ENCODE data around the gene TBCK.
"Not testable (repeated sequence)": the region's sequence is repeated elsewhere in the genome, so short reads cannot be mapped to it uniquely, and the experiment has no call there.

TBCK gene

DNA sequence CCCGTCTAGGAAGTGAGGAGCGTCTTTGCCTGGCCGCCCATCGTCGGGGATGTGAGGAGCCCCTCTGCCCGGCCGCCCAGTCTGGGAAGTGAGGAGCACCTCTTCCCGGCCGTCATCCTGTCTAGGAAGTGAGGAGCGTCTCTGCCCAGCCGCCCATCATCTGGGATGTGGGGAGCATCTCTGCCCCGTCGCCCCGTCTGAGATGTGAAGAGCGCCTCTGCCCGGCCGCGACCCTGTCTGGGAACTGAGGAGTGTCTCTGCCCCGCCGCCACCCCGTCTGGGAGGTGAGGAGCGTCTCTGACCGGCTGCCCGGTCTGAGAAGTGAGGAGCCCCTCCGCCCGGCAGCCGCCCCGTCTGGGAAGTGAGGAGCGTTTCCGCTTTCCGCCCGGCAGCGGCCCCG is 5.2 kb upstream of the TBCK start:
- DNase-seq (ENCODE audit: low spot score): not testable (repeated sequence)

DNA sequence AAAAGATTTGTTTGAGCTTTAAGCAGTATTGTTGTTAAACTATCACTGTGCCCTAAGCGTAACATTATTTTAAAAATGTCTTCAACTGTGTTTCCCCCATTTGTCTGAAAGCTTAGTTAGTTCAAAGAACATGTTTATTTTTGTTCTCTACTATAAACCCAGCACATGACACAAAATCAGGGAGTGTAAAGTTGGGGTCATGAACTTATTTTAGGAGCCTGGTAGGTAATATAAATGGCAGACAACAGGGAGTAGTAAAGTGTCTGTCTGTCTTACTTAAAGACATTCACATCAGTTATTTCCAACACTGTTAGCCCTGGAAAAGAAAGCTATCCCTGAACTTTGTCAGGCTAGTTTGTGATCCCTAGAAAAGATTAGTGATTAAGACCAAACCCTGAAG is 4.2 kb upstream of the TBCK start:
- no peak for DNase-seq (ENCODE audit: low spot score)

DNA sequence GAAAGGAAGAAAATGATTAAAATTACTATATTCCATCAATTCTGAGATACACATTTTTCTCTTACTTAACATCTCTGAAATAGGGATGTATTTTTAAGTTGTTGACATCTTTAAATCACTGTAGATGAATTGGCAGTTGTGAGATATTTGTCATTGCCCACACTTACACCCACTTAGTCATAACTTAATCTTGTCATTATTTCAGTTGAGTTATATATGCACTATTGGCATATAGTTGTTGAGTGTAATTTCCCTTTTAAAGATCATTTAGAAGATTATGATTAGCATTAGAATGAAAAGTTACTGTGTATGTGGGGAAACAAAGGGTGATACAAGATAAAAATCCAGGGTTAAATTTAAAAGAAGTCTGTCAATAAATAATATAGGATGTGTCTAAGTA is 2.5 kb upstream of the TBCK start:
- no peak for DNase-seq (ENCODE audit: low spot score)

DNA sequence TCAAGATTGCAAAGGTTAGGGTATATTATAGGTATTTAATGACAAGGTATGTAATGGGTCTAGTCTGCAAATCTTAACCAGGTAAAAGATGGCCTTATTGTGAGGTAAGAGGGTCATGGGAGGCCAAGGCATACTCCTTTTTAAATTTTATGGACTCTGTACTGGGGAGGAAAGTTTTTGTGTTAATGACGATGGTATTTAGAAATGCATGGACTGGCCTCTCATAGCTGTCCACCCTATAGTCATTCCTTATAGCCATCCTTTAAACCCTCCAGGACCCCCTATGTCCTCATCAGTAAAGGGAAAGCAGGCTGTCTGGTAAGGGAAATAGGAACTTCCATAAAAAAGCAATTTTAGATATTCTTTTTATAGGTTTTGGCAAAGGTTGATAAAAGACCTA is 1.8 kb upstream of the TBCK start:
- DNase-seq (ENCODE audit: low spot score): no peak

DNA sequence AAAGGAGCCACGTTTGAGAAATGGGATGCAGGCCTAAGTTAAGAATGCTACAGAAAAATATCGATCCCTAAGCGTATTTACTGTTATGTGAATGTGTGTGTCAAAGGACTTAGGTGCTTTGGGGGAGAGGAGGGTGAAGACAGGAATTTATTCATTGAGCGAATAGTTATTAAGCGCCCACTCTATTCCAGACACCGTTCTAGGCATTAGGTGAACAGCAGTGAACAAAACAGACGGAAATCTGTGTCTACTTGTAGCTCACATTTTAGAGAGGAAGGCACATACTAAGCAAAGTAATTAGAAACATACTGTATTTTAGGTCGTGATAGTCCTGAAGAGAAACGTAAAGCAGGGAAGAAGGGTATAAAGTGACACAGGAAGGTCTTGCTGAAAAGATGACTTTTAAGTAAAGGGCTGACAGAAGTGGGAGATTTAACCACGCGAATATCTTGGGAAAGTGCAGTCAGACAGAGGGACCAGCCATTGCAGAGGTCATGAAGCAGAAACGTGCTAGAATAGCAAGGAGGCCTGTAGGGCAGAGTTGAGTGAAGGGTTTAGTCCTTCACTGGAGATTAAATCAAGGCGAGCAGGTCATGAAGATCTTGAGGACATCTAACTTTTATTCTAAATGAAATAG is 882 bp upstream of the TBCK start:
- DNase-seq (ENCODE audit: low spot score): peak; percentile 1

DNA sequence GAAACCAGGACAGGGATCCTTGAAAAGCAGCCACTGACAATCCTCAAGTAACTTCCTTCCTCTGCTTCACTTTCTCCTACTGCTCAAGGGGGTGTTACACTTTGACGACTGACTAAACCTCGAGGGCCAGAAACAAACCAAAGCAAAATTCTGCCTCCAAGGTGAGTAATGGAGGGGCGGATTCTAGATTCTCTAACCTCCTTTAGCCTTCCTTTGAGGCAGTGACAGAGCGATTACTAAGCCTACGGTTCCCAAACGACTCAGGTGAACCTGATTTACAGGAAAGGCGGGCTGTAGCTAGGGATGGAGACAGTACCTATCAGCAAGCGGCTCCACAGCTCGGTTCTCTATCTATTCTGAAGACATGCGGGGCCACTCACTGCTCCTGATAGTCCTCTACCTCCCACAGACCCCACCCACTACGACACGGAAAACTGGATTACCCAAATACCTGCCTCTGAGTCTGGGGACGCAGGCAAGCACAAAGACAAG is 487 bp downstream of the TBCK start:
- DNase-seq (ENCODE audit: low spot score): peak; percentile 57

DNA sequence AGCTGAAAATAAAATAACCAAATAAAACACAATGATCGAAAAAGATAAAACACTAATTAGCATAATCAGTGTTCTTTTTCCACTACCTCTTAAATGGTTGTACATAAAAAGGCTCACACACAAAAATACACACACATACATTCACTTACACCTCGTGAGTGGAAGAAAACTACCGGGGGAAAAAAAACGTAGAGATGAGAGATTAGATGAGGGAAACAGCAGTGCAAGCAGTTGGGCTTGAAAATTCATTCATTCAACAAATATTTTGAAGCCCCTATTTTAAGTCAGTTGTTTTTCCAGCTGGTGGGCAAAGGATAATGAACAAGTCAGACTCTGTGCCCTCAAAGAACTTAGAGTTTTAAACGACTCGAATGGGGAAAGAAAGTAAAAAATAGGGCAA is 1.0 kb downstream of the TBCK start:
- peak; percentile 0 for DNase-seq (ENCODE audit: low spot score)

DNA sequence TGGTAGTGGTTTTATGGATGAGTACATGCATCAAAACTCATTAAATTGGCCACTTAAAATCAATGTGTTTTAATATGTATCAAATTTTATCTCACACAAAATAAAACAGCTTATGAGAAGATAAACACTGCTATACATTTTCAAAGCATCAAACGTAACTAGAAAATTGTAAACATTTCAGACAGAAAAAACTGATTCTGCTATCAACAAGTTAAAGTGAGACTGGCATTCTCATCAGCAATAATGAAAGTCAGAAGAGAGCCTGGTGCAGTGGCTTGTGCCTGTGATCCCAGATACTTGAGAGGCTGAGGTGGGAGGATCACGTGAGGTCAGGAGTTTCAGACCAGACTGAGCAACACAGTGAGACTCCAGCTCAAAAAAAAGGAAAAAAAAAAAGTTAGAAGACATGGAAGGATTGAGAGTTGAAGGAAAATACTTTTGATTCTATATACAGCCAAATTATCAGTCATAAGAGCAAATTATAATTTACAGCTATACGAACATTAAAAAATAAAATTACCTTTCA is 2.9 kb downstream of the TBCK start:
- no peak for DNase-seq (ENCODE audit: low spot score)

DNA sequence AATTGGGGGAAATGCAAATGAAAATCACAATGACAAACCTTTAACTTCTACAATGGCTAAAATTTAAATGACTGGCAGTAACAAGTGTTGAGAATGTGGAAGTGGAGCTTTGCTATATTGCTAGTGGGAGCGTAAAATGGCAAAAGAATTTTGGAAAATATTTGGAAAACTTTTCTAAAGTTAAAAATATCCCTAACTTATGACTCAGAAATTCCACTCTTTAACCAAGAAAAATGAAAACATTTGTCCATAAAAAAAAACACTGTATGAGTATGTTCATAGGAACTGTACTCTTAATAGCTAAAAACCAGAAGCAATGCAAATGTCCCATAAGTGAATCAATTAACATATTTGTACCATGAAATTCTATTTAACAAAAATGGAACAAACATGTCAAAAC is 3.6 kb downstream of the TBCK start:
- DNase-seq (ENCODE audit: low spot score): no peak

DNA sequence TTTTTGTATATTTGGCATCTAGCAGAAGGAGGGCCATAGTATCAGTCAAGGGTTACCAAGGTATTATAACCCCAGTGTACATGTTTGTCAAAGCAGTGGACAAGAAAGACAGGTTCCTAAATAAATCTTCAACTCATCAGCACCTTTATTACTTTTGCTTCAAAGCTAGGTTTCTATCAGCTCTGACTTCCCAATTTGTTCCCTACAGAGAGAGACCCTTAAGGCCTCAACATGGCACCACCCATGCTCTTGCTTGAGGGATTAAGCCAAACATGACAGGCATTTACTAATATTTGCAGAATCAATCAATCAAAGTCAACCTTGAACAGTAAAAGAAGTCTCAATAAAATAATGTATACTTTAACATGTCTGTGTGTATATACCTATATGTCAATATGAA is 9.4 kb downstream of the TBCK start:
- DNase-seq (ENCODE audit: low spot score): no peak

DNA sequence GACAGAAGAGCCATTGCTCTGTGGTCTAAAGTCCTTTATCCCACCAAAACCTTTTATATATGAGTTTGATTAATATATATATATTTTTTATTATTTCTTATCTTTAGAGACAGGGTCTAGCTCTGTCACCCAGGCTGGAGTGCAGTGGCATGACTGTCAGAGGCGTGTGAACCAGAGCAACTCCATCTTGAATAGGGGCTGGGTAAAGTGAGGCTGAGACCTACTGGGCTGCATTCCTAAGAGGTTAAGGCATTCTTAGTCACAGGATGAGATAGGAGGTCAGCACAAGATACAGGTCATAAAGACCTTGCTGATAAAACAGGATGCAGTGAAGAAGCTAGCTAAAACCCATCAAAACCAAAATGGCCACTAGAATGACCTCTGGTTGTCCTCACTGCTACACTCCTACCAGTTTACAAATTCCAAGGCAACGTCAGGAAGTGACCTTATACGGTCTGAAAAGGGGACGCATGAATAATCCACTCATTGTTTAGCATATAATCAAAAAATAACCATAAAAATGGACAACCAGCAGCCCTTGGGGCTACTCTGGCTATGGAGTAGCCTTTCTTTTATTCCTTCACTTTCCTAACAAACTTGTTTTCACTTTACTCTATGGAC is 10.5 kb downstream of the TBCK start:
- DNase-seq (ENCODE audit: low spot score): no peak

DNA sequence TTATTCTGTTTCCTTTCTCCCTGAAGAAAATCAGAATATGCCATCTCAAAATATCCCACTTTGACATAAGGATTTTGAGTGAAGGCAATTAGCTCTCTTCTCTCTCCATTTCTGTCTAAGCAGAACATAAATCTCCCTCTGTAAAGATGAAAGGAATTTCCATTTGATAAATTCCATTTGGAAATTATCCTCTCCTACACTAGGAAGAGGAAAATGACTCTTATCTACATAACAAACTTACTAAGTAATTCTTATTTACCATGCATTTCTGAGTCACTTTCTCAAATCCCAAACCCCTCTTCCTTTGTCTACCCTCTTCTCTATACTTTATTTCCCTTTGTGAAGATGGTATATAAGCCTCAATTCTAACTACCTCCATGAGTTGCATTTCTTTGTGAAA is 11.4 kb downstream of the TBCK start:
- no peak for DNase-seq (ENCODE audit: low spot score)

DNA sequence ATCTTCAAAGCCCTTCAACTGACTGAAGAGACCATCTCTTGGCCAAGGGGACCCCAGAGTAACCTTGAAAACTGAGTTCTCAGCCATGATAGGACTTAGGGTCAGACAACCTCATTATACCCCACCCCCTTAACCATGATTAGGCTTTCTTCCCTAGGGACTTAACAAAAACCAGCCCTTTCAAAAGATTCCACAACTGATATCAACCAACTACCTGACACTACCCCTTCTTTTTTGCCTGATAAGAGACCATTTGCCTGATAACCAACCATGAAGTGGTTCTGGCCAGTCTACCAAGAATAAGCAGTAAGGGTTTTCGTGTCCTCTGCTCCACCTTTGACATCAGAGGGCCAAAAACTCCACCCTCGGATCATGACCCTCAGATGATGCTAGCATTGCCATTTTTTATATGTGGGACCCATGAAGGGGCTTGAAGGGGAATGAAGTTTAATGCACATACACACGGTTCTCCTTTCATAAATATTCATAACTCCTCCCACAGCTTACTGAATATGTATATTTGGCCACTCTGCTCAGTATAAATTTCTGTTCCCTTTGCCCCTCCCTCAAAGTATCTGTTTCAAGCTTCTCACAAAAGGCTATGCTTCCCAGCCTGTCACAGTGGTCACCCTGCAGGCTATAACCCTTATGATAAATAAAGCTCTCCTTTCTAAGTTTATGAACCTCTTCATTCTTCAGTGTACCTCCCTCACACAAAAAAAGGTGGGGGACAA is 12.3 kb downstream of the TBCK start:
- DNase-seq (ENCODE audit: low spot score): no peak

DNA sequence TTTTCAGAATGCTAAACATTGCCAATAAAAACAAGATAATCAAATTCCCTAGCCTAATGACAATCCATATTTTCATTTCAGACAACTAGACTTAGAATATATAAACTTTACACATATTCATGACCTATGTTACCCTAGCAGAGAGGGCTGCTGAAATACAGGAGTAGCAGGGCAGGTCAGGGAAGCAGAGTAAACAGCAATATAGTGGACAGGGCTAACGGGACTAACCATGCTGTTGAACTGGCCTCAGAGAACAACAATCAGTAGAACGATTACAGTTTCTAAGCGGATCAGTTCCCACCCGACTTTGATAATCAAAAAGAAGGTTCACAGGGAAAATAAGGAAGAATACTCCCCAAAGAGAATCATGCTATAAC is 14.0 kb downstream of the TBCK start:
- DNase-seq (ENCODE audit: low spot score): no peak

DNA sequence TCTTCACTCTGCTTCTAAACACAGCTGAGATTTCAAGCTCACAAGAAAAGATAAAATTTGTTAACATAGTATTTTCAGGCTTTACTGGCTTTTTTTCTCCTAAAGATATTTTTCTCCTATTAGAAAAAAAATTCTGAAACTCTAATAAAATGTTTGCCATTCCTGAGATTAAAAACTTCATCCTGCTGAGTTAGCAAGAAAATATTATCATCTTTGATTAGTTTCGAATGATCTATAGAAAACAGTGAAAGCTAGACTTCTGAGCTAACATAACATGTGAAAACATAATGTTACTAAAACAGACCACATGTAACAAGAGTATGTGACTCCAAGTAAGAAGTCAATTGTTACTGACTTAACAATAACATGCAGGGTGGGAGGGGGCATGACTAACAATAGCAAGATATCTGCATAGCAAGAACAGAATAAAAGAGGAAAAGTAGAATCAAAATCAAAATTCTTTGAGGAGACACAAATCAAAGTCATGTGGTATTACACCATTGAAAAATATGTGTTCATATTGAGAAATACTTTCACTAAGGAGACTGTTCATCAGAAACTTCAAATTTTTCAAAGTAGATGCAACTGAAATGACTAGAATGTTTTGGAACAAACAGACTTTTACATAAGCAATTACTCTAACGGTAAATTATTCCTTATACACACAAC is 14.5 kb downstream of the TBCK start:
- no peak for DNase-seq (ENCODE audit: low spot score)

DNA sequence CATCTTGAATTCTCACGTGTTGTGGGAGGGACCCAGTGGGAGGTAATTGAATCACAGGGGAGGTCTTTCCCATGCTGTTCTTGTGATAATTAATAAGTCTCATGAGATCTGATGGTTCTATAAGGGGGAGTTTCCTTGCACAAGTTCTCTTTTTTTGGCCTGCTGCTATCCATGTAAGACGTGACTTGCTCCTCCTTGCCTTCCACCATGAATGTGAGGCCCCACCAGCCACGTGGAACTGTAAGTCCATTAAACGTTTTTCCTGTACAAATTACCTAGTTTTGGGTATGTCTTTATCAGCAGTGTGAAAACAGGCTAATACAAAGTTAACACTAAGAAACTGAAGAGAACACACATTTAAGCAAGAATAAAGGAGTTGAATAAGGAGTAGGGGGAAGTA is 16.0 kb downstream of the TBCK start:
- DNase-seq (ENCODE audit: low spot score): no peak

DNA sequence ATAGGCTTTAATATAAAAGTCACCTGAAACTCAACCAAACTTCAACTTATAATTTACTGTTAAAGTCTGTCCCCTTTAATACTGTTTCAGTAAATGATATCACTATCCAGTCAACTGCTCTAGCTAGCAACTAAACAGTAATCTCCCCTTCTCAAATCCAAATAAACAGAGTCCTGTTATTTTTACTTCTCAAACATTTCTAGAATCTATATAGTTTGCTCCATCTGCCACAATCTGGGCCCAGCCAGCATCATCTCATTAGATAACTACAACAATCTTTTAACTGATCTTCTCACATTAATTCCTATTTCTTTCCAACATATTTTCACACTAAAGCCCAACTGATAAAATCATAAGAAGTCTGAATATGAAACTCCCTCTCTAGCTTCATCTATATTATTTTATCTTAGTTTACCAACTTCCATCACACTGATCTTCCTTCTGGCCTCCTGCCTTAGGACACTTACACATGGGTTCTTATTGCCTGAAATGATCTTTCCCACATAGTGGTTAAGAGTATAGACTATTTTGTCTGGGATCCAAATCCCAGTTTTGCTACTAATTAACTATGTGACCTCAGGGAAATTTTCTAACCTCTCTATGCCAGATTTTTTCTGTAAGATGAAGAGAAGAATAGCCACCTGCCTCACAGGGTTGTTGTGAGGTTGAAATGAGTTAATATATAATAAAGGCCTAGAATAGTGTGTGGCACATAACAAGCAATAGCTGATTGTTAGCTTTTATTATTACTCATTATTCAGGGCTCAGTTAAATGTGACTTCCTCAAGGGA is 18.6 kb downstream of the TBCK start:
- no peak for DNase-seq (ENCODE audit: low spot score)

DNA sequence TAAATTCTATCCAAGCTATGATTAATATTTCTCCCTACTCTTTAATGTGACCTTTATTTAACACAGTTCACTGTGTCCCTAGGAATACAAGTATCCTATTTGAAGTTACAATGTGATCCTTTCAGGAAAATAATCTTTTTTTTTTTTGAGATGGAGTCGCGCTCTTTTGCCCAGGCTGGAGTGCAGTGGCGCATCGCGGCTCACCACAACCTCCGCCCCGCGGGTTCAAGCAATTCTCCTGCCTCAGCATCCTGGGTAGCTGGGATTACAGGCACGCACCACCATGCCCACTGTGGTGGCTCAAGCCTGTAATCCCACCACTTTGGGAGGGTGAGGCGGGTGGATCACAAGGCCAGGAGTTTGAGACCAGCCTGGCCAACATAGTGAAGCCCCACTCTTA is 21.9 kb downstream of the TBCK start:
- DNase-seq (ENCODE audit: low spot score): no peak

DNA sequence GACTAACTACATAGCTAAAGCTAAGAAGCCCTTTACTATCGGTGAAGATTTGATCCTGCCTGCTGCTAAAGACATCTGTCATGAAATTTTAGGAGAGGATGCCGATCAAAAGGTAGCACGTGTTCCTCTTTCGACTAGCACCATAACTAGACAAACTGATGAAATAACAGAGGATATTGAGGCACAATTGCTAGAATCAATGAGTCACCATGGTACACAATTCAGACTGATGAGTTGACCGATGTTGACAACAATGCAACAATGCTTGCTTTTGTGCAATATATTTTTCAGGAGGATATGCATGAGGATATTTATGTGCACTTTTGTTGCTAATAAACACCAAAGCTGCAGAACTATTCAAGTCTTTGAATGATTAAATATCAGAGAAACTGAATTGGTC is 24.3 kb downstream of the TBCK start:
- DNase-seq (ENCODE audit: low spot score): no peak

DNA sequence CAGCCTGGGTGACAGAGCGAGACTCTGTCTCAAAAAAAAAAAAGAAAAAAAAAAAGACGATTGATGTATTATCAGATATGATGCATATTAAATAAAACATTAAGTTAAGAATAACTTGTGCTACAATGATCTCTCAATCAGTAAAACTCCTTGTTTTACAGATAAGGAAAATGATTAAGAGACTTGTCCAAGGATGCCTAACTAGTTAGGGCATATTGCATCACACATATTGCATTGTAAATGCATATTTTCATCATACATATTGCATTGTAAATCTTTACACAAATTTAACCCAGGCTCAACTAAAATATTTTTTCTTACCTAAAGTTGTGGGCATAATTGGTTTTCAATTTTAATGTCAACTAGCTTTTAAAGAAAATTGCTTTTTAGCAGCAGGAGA is 26.3 kb downstream of the TBCK start:
- DNase-seq (ENCODE audit: low spot score): no peak

DNA sequence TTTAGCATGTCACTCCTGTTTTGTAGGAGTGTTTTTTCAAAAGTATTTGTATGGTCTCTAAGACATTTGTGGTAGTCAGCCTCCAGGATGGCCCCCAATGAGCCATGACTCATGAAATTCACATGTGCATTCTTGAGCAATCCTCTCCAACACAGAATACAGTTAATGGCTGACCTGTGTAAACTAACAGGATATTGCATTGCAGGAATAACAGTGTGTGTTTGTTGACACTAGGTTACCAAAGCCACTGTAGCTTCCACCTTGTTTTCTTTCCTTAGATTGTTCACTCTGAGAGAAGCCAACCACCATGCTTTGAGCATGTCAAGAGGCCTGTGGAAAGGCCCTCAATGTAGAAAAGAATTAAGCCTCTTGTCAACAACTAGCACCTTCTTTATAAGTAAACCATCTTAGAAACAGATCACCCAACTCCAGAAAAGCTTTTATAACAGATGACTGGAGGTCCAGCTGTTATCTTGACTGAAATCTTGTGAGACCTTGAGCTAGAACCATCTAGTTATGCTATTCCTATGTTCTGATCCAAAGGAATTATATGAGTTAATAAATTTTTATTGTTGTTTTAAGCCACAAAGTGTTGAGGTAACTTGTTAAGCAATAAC is 28.5 kb downstream of the TBCK start:
- peak; percentile 2 for DNase-seq (ENCODE audit: low spot score)

Data from SW480 (cell line).